HG02610 (cell line): ENCODE measurements around the gene SRP9.
"Not testable (repeated sequence)": the region's sequence is repeated elsewhere in the genome, so short reads cannot be mapped to it uniquely, and the experiment has no call there.

Experiments used
- ATAC-seq: cut with Tn5 transposase; IDR thresholded peaks from one replicate; pipeline ENCODE4 v1.9.1; 2021; ENCODE audit warnings: mild to moderate bottlenecking, moderate library complexity; ENCODE audit not compliant: unreplicated experiment

SRP9 gene

GRCh38 chr1:225835856-225836255 is 58.2 kb downstream of the SRP9 start:
- ATAC-seq = no peak

GRCh38 chr1:225836296-225836695 is 58.7 kb downstream of the SRP9 start:
- not testable (repeated sequence) for ATAC-seq

GRCh38 chr1:225838793-225839192 is 61.2 kb downstream of the SRP9 start:
- ATAC-seq = no peak
